Measurements from ENCODE around the gene SYMPK.
"Not testable (repeated sequence)": the region's sequence is repeated elsewhere in the genome, so short reads cannot be mapped to it uniquely, and the experiment has no call there.

Gene SYMPK

GRCh38 chr19:45800070-45800553 lies 62.8 kb downstream of the SYMPK start:
- DNase-seq, result no peak

GRCh38 chr19:45799541-45799940 lies 63.4 kb downstream of the SYMPK start:
- DNase-seq, result not testable (repeated sequence)

- DNase-seq, result peak in 2 of 4 experiments; percentile 36 to 47
These were observed 63.9 kb downstream of the SYMPK start for GRCh38 chr19:45798995-45799517.

- no peak for DNase-seq
These were observed 68.3 kb downstream of the SYMPK start for GRCh38 chr19:45794627-45795026.

GRCh38 chr19:45793876-45794275 lies 69.1 kb downstream of the SYMPK start:
- no peak for DNase-seq

GRCh38 chr19:45793178-45793564 lies 69.8 kb downstream of the SYMPK start:
- no peak for DNase-seq

GRCh38 chr19:45792470-45793177 lies 70.3 kb downstream of the SYMPK start, which contains the start of gene DMWD:
DMWD (minus strand) TSS chr19:45792845; CDS start chr19:45792756, 89 bp downstream.
- peak; percentile 98 to 99 (median 98) for DNase-seq

- DNase-seq, result no peak
These were observed 71.0 kb downstream of the SYMPK start for GRCh38 chr19:45791744-45792469.

- DNase-seq, result no peak
These were observed 72.0 kb downstream of the SYMPK start for GRCh38 chr19:45790942-45791341.

GRCh38 chr19:45789035-45789786 lies 73.7 kb downstream of the SYMPK start:
- no peak for DNase-seq

- DNase-seq, result no peak
These were observed 76.4 kb downstream of the SYMPK start for GRCh38 chr19:45786533-45786894.

GRCh38 chr19:45785781-45786532 lies 77.0 kb downstream of the SYMPK start:
- no peak for DNase-seq

GRCh38 chr19:45785097-45785496 lies 77.8 kb downstream of the SYMPK start:
- no peak for DNase-seq

- no peak for DNase-seq
These were observed 78.9 kb downstream of the SYMPK start for GRCh38 chr19:45784096-45784495.

GRCh38 chr19:45782820-45783785 lies 79.8 kb downstream of the SYMPK start:
- DNase-seq, result no peak

- DNase-seq, result no peak
These were observed 80.7 kb downstream of the SYMPK start, which contains the start of gene DMPK for GRCh38 chr19:45782162-45782691. DMPK (minus strand) TSS chr19:45782490; CDS start chr19:45782352, 138 bp downstream.

- no peak for DNase-seq
These were observed 81.5 kb downstream of the SYMPK start for GRCh38 chr19:45781214-45782161.

- no peak for DNase-seq
These were observed 82.3 kb downstream of the SYMPK start for GRCh38 chr19:45780448-45781213.

- DNase-seq, result no peak
These were observed 82.8 kb downstream of the SYMPK start for GRCh38 chr19:45780146-45780447.
